Measurements from ENCODE around the gene NTSR2.
A peak's percentile ranks its signal among the peaks of the same experiment; 100 is the strongest.

- peak; percentile 95 for TF ChIP-seq CTCF (IDR thresholded peaks at IDR 0.05; ENCODE audit: low read length)
- TF ChIP-seq EZH2 (IDR thresholded peaks at IDR 0.05; ENCODE audit: borderline replicate concordance, low read length): no peak
These were observed 12.0 kb upstream of the NTSR2 start for GRCh38 chr2:11681722-11682589.

Data from OCI-LY1 (cell line).